LNCAP (cell line): ENCODE results near the gene DIO1.

ENCODE experiments used
- CTCF ChIP-seq: fragments of 450-650 bp; IDR thresholded peaks from 2 replicates; pipeline ENCODE4 v1.5.1; 2017; ENCODE audit warnings: mild to moderate bottlenecking

DIO1 gene

DNA sequence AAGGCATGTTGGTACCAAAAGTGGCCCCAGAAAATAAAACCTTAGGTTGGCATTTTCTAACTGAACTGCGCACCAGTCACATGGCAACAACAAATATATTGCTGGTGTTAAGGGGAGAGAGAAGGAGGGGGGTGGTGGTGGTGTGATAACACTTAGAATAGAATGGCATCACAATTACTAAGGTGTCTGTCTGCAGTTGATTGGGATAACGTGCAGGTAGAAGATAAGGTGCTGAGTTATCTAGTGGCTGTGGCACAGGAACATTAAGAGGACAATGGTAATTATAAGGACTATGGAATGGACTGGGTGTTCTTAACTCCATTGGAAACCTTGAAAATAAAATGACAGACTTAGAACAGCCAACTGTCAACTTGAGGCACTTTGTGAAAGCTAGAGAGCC is 3.0 kb upstream of the DIO1 start:
- TF ChIP-seq CTCF, result no peak

DNA sequence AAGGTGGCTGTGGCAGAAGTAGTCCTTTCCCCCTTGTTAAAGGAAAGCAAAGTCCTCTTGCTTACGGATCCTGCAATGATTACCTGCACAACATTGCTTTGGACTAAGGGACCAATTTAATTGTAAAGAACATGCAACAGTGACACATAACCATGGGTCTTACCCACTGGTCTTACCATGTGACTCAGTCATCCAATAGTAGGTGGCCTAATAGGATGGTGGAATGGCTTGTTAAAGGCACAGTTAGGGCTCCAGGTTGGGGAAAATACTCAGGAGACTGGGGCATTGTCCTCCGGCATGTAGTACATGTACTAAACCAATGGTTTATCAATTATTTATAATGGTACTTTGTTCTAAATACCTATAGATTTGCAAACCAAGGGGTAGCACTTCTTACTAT is 2.3 kb upstream of the DIO1 start:
- no peak for TF ChIP-seq CTCF

DNA sequence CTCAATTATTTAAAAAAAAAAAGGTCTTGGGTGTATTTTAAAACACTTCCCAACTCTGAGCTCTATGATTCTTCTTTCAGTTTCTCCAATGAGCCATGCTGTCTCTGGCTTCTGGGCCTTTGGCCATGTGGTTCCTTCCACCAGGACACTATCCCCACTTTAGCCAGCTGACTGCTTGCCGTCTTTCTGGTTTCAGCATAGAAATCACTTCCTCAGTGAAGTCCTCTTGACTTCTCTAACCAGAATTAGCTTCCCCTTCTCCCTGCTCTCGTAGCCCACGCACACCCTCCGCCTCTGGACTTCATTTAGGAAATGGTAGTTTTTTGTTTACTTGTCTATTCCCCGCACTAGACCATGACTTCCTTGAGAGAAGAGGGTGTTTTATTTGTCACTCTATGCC is 1.1 kb upstream of the DIO1 start:
- no peak for TF ChIP-seq CTCF

- no peak for TF ChIP-seq CTCF
Observed at GRCh38 chr1:53894644-53895043, 657 bp downstream of the DIO1 start.

DNA sequence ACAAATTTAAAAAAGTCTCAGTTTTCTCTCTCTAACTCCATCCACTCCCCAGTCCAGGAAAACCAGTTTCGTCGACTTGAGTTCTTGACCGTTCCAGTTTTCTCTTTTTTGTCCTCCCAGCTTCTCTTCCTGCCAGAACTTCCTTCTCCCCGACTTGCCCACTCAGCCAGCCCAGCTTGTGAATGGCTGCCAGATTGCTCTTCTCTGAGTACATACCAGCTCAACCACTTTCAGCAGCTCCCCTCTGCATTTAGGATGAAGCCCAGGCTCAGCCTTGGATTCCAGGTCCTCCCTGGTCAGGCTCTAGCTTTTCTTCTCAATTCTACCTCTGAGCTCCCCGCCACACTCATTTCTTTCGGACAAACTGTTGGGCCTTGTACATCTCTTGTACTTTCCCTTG is 1.4 kb downstream of the DIO1 start:
- TF ChIP-seq CTCF, result no peak

- TF ChIP-seq CTCF, result no peak
Observed at GRCh38 chr1:53896635-53897229, 2.7 kb downstream of the DIO1 start.

- TF ChIP-seq CTCF, result no peak
Observed at GRCh38 chr1:53899206-53899628, 5.2 kb downstream of the DIO1 start.

DNA sequence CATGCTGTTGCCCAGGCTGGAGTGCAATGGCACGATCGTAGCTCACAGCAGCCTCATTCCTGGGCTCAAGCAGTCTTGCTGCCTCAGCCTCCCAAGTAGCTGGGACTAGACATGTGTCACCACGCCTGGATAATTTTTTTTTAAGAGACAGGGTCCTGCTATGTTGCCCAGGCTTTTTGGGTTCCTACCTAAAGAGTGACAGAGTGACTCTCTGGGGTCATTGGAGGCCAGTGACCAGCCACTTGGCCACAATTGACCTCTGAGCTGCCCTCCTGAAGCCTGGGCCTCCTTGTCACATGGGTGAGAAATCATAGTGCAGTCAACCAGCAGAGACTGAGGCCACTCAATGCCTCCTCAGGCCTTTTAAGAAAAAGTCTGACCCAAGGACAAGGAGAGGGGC is 5.7 kb downstream of the DIO1 start:
- no peak for TF ChIP-seq CTCF
